ENCODE data around the gene HTRA3. TPM values are rescaled to one million over a fixed set of nuclear protein-coding genes. Genes with fewer than 3 reads are reported as not detected.

The HTRA3 gene
- polyA plus RNA-seq, 1 donor from 2014 or later = not detected

DNA sequence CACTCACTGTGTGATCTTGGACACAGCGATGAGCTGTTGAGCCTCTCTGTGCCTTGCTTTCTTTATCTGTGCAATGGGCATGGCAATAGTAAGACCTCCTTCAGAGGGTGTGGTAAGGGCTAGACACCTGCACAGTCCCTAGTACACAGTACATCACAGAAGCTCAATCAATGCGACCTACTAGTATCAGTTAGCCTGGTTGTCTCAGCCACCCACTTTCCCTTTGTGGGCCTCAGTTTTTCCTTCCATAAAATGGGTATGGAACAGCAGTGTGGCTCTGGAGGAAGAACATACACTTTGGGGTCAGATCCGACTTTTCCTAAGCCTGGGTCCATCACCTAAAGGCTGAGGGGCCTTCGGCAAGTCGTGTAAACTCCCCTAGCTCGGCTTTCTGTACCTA lies 3.5 kb upstream of the HTRA3 start:
- TF ChIP-seq TAF1 (IDR thresholded peaks at IDR 0.05; ENCODE audit: low read depth) = no peak
- TF ChIP-seq EZH2 (IDR thresholded peaks at IDR 0.05; ENCODE audit: borderline replicate concordance, insufficient read depth, low read length, poor library complexity, severe bottlenecking) = no peak
- TF ChIP-seq SMC3 (conservative IDR thresholded peaks at IDR 0.05; ENCODE audit: poor library complexity) = no peak
- no peak for TF ChIP-seq RAD21 (conservative IDR thresholded peaks at IDR 0.05)
- no peak for TF ChIP-seq EP300 (conservative IDR thresholded peaks at IDR 0.05; ENCODE audit: poor library complexity, severe bottlenecking)
- no peak for TF ChIP-seq POLR2AphosphoS5 (IDR thresholded peaks at IDR 0.05)
- TF ChIP-seq MXI1 (conservative IDR thresholded peaks at IDR 0.05; ENCODE audit: poor library complexity, severe bottlenecking) = no peak
- no peak for TF ChIP-seq CTCF (IDR thresholded peaks at IDR 0.05; ENCODE audit: poor library complexity, severe bottlenecking)
- Histone ChIP-seq H3K79me2 (replicated peaks; ENCODE audit: insufficient read depth, low read length) (no peaks in the 10 kb centered on the region), H3K36me3 (ENCODE audit: insufficient read depth, low read length) (no peaks in the 10 kb centered on the region), H4K20me1 (ENCODE audit: insufficient read depth) (no peaks in the 10 kb centered on the region), H3K4me2 (ENCODE audit: low read length) (no peak overlapping the region), H2AFZ (ENCODE audit: low read depth, low read length) (no peak overlapping the region), H3K9me2 (ENCODE audit: insufficient read depth, low read length) (no peaks in the 10 kb centered on the region), H3K4me3 (ENCODE audit: low read length) (no peak overlapping the region), H3K27me3 (ENCODE audit: insufficient read depth, low read depth, low read length) (peaks cover 29% of the 10 kb centered on the region), H3F3A (ENCODE audit: insufficient read depth, low read length, poor library complexity, severe bottlenecking) (no peaks in the 10 kb centered on the region), H3K9ac (ENCODE audit: low read length) (no peak overlapping the region), H3K9me3 (ENCODE audit: low read length) (no peaks in the 10 kb centered on the region), H3K27ac (ENCODE audit: low read length) (no peak overlapping the region)

DNA sequence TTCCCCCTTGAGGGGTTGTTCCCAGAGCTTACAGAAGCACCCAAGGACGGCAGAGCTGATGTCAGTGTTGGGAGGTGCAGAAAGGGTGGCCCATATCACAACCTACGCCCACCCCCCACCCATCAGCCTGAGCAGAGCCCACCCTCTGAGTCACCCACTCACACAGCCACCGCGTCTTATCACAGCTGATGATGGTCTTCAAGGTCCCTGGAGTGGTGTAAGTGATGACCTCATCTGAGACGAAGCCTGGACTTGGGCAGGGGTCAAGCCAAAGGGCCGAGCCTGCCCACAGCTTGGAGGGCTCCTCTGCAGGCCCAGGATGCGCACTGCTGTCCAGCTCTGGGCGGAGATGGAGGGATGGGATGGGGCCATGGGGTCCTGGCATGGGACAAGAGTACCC lies 3.0 kb upstream of the HTRA3 start:
- Histone ChIP-seq H2AFZ (ENCODE audit: low read depth, low read length) (no peak overlapping the region), H3K27me3 (ENCODE audit: insufficient read depth, low read depth, low read length) (peaks cover 34% of the 10 kb centered on the region), H3K36me3 (ENCODE audit: insufficient read depth, low read length) (no peaks in the 10 kb centered on the region), H3K4me2 (ENCODE audit: low read length) (no peak overlapping the region), H3K9me3 (ENCODE audit: low read length) (no peaks in the 10 kb centered on the region), H3K4me3 (ENCODE audit: low read length) (no peak overlapping the region), H3F3A (ENCODE audit: insufficient read depth, low read length, poor library complexity, severe bottlenecking) (no peaks in the 10 kb centered on the region), H3K9me2 (ENCODE audit: insufficient read depth, low read length) (no peaks in the 10 kb centered on the region), H3K9ac (ENCODE audit: low read length) (no peak overlapping the region), H3K79me2 (replicated peaks; ENCODE audit: insufficient read depth, low read length) (no peaks in the 10 kb centered on the region), H4K20me1 (ENCODE audit: insufficient read depth) (no peaks in the 10 kb centered on the region), H3K27ac (ENCODE audit: low read length) (no peak overlapping the region)
- no peak for TF ChIP-seq POLR2AphosphoS5 (IDR thresholded peaks at IDR 0.05)
- TF ChIP-seq RAD21 (conservative IDR thresholded peaks at IDR 0.05) = no peak
- TF ChIP-seq EP300 (conservative IDR thresholded peaks at IDR 0.05; ENCODE audit: poor library complexity, severe bottlenecking) = no peak
- no peak for TF ChIP-seq REST (IDR thresholded peaks at IDR 0.05; ENCODE audit: borderline replicate concordance)
- no peak for TF ChIP-seq SMC3 (conservative IDR thresholded peaks at IDR 0.05; ENCODE audit: poor library complexity)
- TF ChIP-seq TAF1 (IDR thresholded peaks at IDR 0.05; ENCODE audit: low read depth) = no peak
- TF ChIP-seq EZH2 (IDR thresholded peaks at IDR 0.05; ENCODE audit: borderline replicate concordance, insufficient read depth, low read length, poor library complexity, severe bottlenecking) = no peak
- no peak for TF ChIP-seq MXI1 (conservative IDR thresholded peaks at IDR 0.05; ENCODE audit: poor library complexity, severe bottlenecking)
- no peak for TF ChIP-seq CTCF (IDR thresholded peaks at IDR 0.05; ENCODE audit: poor library complexity, severe bottlenecking)

Measured in neural cell (in vitro differentiated cells).